ENCODE measurements around the gene SLC41A2. TPM values are rescaled to one million over a fixed set of nuclear protein-coding genes. Genes with fewer than 3 reads are reported as not detected.

The SLC41A2 gene
- total and polyA plus RNA-seq, 9 of the 15 experiments (the other 6 are each of a cell fraction or from before 2014, with no cell fraction given) = 0.01 to 0.89 (median 0.16) TPM; not detected in 1

- WGBS (ENCODE audit: insufficient coverage, low coverage, missing lambda C conversion rate) = 0% methylated on average over 1 of the region's 1 CpG
- intact Hi-C loops (cut with micrococcal nuclease) = no loop called here
- Histone ChIP-seq H3K9me3 (replicated peaks; ENCODE audit: control insufficient read depth, insufficient read depth, low read depth, low read length) (no peaks in the 10 kb centered on the region), H4K20me1 (replicated peaks; ENCODE audit: control insufficient read depth, insufficient read depth, low read length) (no peaks in the 10 kb centered on the region), H3K27ac (ENCODE audit: extremely low read depth, low read depth, low read length) (no peak overlapping the region), H3K27me3 (ENCODE audit: control insufficient read depth in 2 of 2, insufficient read depth in 2 of 2, low read length in 2 of 2) (peaks cover 10 to 11% of the 10 kb centered on the region in 2 experiments; a peak in 3 of 5 replicates), H3K4me3 (no peak overlapping the region), H3K79me2 (ENCODE audit: control insufficient read depth, insufficient read depth, low read length) (no peaks in the 10 kb centered on the region), H3K9me1 (ENCODE audit: control insufficient read depth, insufficient read depth, low read length) (peaks cover 3% of the 10 kb centered on the region), H3K9ac (ENCODE audit: insufficient read depth in 1 of 2, low read depth in 2 of 2, low read length in 2 of 2) (no peak overlapping the region), H2AFZ (ENCODE audit: low read depth, low read length) (no peak overlapping the region), H3K4me1 (replicated peaks in 1 of 2; ENCODE audit: control insufficient read depth in 2 of 2, insufficient read depth in 2 of 2, low read length in 2 of 2) (no peaks in the 10 kb centered on the region; a peak in 1 of 5 replicates), H3K36me3 (ENCODE audit: control insufficient read depth, insufficient read depth, low read length) (no peaks in the 10 kb centered on the region), H3K4me2 (ENCODE audit: insufficient read depth, low read length) (no peak overlapping the region)
- ChIA-PET POLR2A (no interaction called here), CTCF (ENCODE audit: low intra/inter-chr PET ratio) (no interaction called here)
- in situ Hi-C loops (cut with MboI) = no loop called here
- no TSS peak for BruUV-seq (replicated peaks)
- ATAC-seq (no peak), DNase-seq (ENCODE audit: extremely low read depth in 1 of 4, low spot score in 3 of 4) (no peak), FAIRE-seq (no peak)
- TF ChIP-seq ZNF507 (tag; conservative IDR thresholded peaks at IDR 0.05) (no peak), ZNF589 (CRISPR knock-in tag; IDR thresholded peaks at IDR 0.05; ENCODE audit: low read depth) (no peak), MTA3 (IDR thresholded peaks at IDR 0.05; ENCODE audit: borderline replicate concordance) (no peak), CREB1 (IDR thresholded peaks at IDR 0.05) (no peak), CREB1 (CRISPR knock-in tag; IDR thresholded peaks at IDR 0.05) (no peak), SRSF9 (IDR thresholded peaks at IDR 0.05; ENCODE audit: borderline replicate concordance, low read depth, low read length) (no peak), ZBTB17 (CRISPR knock-in tag; IDR thresholded peaks at IDR 0.05) (no peak)
Observed at GRCh38 chr12:104910196-104910840, 47.8 kb downstream of the SLC41A2 start.

All from K562 (cell line).